Amniotic stem cell (primary cell): ENCODE data around the gene CHPF.

Source experiments
- DNase-seq: peaks from one replicate; lab custom pipeline; 2025; lab: John Stamatoyannopoulos, UW

Gene CHPF

DNA sequence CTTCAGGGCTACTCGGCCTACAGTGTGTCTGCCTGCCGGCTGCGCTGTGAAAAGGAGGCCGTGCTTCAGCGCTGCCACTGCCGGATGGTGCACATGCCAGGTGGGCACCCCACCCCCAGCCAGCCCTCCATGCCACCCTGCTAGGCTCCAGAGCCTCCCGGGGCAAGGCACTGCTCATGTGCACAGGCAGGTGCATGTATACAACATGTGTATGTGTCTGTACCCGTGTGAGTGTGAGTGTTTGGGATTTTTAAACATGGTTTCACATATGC is 11.3 kb downstream of the CHPF start:
- DNase-seq = no peak

DNA sequence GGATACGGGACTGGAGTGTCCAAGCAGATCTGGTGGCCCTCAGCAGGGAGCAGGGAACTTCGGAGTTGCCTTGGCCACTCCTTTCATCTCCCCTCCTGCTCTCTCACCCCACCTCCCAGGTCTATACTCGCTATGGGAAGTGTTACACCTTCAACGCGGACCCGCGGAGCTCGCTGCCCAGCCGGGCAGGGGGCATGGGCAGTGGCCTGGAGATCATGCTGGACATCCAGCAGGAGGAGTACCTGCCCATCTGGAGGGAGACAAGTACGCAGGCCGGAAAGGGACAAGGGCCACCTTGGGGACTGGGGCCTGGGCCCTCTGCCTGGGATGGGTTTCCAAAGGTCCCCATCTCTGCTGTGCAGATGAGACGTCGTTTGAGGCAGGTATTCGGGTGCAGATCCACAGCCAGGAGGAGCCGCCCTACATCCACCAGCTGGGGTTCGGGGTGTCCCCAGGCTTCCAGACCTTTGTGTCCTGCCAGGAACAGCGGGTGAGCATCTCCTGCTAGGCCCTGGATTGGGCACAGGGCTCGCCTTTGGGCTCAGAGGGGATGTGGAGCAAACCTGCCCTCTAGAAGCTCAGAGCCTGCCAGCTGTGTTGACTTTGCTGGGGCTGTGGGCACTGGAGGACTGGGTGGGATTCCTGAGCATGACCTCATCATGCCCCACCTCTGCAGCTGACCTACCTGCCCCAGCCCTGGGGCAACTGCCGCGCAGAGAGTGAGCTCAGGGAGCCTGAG is 11.8 kb downstream of the CHPF start:
- no peak for DNase-seq

DNA sequence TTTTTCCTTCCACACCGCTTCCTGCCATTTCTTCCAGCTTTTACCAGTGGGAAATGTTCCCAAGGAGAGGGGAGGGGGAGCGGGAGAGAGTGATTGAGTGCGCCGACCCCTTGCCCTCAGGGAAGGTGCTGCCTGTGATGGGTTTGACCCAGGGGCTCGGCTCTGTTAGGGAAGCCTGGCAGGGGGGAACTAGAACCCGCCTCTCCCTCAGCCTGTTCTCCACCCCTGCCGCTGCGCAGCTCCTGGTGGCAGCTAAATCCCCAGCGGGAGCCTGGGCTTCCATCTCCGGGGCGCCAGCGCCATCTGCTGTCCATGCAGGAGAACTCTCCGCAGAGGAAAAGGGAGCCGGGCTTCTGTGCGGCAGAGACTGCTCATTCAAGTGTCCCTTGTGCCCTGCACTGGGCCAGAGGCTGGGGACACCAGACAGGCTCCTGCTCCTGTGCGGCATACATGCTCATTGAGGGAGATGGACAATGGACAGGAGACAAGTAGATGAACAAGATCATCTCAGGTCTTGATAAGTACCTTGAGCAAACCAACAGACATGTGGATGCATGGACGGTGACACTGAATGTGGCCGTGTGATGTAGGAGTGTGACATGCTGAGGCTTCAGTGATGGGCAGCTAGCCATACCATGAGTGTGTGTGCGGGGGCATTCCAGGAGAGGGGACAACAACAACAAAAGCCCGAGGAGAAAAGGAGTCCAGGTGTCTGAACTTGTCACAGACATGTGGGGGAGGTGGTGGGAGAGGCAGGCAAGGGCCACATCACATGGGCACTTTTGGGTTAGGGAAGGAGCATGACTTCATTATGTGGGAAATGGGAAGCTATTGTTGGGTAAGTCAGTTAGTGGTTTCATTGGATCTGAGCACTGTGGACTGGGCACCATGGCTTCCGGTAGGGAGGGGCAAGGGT is 13.3 kb downstream of the CHPF start:
- peak; percentile 77 for DNase-seq

DNA sequence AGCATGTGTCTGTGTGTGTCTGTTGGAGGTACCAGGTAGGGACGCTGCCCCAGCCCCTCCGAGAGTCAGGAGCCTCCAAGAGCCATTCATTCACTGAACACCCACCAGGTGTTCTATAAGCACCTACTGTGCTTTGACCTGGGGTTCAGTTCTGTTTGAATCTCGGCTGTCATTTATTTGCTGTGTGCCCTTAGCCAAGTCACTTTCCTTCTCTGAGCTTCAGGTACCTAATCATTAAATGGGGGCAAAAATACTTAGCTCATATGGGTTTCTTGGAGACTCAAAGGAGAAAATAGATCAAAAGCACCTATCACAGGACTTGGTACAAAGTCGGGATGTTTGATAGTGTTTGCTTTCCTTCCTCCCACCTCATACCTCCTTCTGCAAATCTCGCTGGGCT is 16.1 kb downstream of the CHPF start:
- no peak for DNase-seq

DNA sequence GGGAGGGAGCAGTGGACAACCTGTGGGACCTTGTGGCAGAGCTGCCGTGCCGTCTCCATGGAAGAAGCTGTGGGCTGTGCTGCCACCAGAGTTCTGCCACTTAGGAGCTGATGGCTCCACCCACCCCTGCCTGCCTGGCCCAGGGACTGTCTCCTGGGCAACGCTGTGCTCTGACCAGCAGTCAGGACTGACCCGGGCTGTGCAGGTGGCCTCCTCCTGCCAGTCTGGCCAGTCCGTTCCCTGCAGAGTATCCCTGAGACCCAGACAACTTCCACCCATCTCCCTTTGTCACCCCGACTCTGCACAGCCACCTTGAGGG is 16.6 kb downstream of the CHPF start:
- DNase-seq = no peak

DNA sequence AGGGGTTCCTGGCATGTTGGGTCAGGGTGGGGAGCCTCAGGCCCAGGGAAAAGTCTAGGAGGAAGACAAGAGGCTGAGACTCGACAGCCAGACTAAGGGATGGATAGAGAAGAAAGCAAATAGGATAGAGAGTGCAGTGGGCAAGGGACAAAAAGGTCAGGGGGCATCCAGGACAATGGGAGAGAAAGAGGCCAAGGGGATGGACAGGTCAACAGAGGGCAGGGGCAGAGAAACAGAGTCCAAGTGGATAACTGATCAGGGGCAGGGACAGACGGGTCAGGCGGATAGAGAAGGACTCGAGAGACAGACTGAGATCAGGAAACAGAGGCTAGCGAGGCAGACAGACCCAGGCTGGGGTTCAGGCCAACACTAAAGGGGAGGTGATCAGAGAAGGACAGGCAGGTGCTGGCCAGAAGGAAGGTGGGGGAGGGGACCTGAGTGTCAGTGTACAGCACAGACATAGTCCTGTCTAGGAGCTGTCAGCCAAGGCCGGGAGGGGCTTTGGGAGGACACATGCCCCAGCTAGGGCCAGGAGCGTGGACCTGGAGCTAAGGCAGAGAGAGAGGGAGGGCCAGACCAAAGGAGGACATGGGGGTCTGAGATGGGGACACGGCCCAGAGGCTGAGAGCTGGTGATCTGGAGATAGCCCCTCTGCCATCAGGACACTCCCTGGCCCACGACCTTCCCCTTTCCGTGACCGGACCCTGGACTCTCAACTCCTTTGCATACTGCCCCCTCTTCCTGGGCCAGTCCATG is 17.1 kb downstream of the CHPF start:
- DNase-seq = no peak

DNA sequence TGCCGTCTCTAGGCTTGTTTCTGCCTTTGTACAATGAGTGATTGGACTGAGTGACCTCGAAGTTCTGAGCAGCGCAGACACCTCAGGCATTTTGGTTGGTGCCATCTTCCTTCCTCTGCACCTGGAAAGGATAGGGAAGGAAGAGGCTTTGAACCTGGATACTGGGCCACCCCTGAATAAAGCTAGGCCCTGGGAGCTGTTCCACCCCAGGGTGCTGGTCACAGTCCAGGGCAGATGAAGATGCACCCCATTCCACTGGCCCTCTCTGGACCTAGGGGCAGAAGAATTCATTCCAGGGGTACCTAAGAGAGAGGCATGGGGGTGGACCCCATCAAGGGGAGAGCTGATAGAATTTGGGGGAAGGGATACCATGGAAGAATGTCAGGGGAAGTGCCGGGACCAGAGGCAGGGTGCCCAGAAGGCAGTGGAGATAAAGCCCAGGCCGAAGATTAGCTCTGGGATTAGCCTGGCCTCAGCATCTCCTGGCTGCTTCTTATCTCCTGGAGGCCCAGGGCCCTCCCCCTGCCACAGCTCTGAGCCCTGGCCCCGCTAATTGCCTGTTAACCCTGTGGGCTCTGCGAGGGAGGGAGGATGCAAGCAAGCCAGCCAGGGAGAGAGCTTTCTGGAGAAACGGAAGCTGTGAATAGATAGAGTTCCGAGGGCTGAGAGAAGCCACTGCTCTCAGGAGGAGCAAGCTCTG is 17.9 kb downstream of the CHPF start:
- no peak for DNase-seq

DNA sequence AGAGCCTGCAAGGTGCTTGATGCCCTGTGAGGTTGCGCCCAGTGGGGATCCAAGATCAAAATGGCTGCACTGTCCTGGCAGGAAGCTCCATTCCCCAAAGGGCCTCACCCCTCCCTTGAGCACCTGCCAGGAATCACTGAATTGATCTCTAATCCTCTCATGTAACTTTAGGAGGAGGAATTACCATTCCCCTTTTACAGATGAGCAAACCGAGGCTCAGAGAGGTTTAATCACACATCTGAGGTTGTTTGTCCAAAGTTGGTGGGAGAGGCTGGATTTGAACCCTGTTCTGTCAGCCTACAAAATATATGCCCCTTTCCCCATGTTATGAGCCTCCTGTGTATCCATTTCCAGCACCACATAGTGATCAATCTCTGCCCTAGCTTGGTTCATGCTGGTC is 18.8 kb downstream of the CHPF start:
- no peak for DNase-seq

DNA sequence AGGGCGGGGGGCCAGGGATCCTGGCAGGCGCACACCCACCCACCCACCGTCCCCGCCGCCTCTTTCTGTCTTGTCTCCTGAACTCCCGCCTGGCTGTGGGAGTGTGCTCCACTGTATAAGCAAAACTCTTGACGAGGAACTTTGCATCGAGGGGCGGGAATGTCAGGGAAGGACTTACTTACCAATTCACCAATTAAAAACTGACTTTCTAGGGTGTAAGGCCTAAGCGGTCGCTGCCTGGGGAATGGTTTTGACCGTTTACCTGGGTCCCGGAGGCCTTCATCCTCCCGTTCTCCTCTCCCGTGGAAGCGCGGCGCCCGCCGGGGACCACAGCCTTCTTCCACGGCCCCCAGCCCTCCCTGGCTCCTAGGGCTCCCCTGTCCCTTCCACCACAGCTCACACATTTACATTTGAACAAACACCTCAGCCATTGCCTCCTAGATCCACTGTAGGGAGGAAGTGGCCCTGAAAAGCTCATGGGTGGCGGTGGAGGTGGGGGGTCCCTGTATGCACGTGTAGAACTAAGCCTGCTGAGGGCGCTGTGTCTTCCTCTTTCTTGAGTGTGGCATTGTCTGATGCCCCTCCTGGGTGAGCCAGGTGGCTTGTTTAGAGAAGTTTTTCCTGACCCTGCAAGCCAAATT is 20.5 kb downstream of the CHPF start:
- no peak for DNase-seq

DNA sequence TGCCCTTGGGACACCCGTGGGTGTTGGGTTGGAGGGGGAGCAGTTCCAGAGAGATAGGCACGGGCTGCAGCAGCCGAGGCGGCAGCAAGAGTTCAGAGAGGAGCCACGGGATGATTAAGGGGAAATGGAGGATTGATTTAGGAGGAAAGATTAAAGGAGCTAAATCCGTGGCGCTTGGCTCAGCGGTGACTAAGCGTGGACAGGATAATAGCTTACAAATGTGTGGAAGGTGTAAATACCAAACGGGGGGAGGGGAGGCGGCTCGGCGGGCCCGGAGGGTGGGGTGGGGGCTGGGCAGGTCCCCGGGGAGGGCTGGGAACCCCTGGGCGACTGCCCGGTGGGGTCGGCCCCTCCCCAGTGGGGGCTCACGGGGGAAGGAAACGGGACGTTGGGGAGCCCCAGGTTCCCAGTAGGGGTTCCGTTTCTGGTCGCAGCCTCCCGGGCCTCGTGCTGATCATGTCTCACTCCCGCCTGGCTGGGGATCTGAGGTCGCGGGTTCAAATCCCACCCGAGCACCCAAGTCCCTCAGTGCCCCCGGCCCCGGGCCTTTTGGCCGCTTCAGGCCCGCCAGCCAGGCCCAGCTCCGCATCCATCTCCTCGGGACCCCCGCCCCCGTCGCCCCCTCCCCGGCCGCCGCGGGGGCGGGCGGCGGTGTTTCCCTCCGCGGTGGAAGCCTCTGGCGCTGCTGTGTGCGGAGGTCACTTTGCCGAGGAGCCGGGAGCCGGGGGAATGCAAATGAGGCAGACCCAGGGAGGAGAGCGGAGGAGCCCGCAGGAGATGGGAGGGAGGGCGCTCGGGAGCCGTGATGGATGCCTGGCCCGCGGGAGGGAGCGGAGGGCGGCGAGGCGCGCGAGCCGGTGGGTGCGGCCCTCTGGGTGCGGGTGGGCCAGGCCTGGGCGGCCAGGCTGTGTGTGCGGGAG is 21.2 kb downstream of the CHPF start:
- DNase-seq = peak; percentile 22

DNA sequence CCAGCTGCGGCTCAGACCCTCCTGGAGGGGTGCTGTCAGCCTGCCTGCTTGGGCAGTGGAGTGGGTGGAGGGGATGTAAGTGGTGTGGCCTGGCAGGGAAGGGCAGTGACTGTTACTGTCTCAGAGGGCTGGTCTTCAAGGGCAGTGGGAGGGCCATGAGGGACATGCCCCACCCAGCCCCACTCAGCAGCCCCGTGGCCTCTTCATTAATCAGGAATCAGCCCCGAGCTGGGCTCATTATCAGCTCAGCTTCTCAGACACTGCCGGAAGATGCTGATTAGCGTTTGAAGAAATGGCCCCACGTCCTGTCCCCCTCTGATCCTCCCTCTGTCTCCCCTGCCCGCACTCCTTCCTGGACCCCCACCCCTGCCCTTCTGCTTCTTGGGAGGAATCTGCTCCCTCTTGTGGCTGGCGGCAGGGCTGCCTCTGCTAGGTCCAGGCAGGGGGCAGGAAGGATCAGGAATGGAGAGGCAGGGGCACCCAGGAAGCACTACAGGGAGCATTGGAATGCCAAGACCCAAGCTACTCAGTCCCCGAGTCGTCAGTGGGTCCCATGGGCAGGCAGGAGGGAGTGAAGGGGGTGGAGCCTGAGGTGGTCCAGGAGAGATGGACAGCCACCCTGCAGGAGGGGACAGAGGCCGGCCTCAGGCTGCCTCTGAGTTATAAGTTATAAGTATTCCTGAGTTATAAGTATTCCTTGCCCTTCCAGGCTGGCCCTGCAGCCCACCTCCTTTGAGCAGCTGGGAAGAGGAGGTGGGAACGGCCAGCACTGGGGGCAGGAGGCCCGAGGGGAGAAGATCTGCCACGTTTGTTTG is 22.3 kb downstream of the CHPF start:
- no peak for DNase-seq

DNA sequence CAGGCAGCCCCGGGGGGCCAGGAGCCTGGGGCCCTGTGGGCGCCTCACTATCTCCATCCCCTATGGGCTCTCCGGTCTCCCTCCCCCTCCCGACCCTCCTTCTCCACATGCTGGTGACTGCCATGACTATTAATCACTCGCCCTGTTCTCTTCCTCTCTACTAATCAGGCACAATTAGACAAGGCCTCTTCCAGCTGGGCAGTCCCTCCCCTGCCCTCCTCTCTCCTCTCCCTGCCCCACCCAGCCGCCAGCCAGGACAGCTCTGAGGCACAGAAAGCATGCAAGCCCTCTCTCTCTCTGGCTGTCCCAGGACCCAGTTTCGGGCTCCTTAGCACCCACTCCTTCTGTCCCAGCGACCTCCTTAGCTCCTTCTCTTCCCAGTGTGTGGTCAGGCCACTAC is 23.5 kb downstream of the CHPF start:
- no peak for DNase-seq

DNA sequence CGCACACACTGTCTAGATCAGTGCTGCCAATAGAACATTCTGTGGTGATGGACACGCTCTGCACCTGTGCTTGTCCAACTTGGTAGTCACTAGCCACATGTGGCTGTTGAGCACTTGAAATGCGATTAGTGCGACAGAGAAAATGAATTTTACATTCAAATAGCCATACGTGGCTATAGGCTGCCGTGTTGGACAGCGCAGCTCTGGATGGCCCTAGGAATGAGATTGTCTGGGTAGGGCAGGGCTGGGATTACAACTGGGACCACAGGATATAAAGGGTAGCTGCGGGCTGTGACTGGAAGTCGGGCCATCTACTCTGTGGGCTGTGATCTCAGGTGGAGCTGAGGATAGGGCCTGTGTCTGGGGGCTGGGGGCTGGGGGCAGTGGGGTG is 24.1 kb downstream of the CHPF start:
- DNase-seq = no peak

DNA sequence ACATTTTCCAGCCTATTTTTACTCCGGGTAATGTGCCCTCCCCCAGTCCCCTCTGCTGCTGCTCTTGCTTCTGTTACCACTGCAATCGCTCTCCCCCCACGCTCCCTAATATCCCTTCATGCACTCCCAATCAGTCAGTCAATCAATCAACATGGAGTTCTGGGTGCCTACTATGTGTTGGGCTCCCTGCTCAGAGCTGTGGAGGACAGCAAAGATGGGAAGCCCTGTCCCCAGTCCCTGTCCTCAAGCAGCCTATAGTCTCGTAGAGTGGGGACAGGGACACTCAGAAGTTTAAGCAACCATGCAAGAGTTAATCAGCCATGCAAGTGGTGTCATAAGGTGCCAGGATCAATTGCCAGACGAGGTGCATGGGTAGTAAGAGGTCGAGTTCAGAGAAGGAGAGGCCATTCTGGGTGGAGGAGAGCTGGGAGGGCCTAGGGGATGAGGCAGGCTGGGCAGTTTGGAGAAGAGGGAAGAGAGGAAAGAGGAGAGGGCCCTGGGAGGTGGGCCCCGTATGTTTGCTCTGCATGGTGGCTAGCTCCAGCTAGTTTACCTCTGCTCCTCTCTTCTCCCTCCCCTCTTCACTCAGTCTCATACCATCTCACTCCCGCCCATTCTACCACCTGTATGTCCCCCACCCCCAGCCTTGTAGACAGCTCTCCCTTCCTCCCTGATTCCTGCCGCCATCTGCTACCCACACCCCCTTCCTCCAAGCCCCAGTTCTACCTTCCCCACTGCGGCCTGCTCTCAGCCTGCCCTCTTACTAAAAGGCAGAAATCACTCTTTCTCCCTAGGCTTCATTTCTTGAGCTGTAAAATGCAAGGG is 25.4 kb downstream of the CHPF start:
- DNase-seq = no peak

DNA sequence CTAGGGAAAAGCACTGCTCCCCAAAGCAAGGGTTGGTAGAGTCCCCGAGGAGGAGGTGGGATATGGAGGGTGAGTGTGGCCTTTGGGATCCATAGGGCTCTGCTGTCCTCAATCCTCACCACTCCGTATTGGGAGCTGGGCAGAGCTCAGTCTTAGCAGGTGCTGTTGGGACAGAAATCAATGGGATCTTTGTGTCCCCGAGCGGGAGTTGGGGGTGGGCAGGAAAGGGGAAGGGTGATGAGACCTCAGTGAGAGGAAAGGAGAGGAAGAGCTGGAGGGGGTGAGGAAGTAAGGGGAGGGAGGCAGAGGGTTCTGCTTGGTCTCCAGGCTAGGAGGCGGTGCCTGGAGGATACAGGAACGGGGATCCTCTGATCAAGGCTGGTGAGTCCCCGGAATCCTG is 26.7 kb downstream of the CHPF start:
- DNase-seq = no peak

DNA sequence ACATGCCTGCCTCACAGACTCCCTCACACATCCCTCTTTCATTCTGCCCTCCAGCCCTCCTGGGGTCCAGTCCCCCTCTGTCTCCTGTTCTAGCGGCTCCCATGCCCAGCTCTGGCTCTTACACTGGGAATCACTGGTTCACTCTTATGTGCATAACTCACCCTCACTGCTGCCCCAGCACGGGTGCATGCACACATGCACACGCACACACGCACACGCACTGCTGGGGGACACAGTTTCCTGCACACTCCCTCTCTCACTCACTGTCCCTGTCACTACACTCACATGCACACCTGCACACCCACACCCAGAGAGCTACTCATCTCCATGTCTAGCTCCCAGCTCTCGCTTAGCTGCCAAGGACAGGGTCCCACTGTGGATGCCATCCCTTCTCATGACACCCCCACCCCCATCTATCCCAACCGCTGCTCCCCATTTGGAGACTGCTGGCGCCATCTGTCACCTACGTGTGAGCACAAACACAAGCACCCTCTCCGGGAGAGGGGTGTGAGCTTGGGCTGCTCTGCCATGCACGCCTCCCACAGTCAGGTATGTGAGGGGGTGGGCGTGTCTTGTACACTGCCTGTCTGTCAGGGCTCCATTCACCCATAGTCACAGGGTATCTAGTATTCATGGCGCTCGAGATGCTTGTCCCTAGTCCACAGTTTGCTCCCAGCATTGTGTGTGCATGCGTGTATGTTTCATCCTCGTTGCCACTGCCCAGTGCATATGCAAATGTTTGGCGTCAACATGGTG is 27.6 kb downstream of the CHPF start:
- DNase-seq = no peak

DNA sequence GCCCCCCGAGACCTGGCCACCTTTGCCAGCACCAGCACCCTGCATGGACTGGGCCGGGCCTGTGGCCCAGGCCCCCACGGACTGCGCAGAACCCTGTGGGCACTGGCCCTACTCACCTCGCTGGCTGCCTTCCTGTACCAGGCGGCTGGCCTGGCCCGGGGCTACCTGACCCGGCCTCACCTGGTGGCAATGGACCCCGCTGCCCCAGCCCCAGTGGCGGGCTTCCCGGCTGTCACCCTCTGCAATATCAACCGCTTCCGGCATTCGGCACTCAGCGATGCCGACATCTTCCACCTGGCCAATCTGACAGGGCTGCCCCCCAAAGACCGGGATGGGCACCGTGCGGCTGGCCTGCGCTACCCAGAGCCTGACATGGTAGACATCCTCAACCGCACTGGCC is 28.8 kb downstream of the CHPF start:
- DNase-seq = no peak

DNA sequence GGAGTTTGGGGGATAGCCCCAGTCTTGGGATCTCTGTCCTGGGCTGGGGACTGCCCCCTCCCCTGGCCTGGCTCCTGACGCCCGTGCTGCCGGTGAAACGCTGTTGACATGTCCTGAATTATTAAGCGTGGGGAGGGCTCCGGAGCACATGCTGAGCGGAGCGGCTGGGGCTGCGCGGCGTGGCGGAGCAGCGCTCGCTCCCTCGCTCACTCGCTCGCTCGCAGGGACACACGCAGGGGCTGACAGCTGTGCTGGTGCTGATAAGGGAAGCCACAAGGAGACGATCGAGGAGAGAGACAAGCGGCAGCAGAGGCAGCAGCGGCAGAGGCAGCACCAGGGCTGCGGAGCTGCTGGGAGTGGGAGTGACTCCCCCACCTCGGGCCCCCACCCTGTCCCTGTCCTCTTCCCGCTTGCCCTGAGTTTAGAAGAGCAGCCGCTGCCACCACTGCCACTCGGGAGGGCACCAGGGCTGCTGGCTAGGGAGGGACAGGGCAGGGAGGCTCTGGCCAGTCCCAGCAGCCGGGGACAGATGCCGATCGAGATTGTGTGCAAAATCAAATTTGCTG is 29.3 kb downstream of the CHPF start, which contains the start of gene ASIC4:
Gene ASIC4 (plus strand): TSS at position 287 of the 566 bp plus-strand sequence. CDS start 243 bp downstream, at position 530.
- DNase-seq = no peak
